Gastrocnemius medialis (tissue), 4 donors: Measurements from ENCODE around the gene USP6NL.

Source experiments
- POLR2A ChIP-seq, 2 donors: fragments of 450-650 bp; IDR thresholded peaks; one replicate each; pipeline ENCODE4 v1.6.1; 2017; ENCODE audit warnings: antibody characterized with exemption in 2 of 2, mild to moderate bottlenecking in 2 of 2, moderate library complexity in 2 of 2
- TF ChIP-seq, protein P1 (sequence below), 5 experiments: fragments of 450-650 bp in 3 of 5; fragments of 200-600 bp in 2 of 5; sonication (generic) in 2 of 5; IDR thresholded peaks in 4 of 5; conservative IDR thresholded peaks in 1 of 5; 1 replicate in 4 of 5; 2 replicates in 1 of 5; pipeline ENCODE4 v1.5.1; 2016 to 2019; ENCODE audit warnings: antibody characterized with exemption in 5 of 5, mild to moderate bottlenecking in 3 of 5, moderate library complexity in 3 of 5

DNA sequence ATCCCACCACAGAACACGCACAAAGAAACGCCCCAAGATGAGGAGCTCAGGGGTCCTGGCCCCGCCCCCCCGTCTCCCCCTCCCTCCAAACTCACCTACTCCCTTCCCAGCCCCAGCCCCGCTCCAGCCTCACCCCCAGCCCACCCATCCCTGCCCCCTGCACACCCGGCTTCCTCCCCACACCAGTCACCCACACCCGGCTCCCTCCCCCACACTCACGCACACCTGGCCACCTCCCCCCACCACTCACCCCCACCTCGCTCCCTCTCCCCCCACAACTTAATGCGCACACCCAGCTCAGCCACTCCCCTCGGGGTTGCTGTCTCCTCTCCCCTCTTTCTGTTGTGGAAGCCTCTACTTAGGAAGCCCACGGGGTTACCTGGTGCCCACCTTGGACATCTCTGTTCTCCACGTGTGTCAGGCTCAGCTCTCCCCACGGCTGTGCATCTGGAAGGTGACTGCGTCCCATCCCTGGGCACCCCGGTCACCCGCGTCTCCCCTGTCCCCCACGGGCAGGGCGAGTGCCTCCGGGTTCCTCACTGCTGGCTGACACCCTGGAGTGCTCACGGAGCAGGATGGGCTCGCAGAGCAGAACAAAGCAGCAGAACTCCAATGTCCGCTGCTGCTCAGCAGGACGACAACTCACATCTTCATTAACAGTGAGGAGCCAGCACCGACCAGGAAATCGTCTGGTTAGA lies 166.8 kb downstream of the USP6NL start:
- TF ChIP-seq, protein P1, sequence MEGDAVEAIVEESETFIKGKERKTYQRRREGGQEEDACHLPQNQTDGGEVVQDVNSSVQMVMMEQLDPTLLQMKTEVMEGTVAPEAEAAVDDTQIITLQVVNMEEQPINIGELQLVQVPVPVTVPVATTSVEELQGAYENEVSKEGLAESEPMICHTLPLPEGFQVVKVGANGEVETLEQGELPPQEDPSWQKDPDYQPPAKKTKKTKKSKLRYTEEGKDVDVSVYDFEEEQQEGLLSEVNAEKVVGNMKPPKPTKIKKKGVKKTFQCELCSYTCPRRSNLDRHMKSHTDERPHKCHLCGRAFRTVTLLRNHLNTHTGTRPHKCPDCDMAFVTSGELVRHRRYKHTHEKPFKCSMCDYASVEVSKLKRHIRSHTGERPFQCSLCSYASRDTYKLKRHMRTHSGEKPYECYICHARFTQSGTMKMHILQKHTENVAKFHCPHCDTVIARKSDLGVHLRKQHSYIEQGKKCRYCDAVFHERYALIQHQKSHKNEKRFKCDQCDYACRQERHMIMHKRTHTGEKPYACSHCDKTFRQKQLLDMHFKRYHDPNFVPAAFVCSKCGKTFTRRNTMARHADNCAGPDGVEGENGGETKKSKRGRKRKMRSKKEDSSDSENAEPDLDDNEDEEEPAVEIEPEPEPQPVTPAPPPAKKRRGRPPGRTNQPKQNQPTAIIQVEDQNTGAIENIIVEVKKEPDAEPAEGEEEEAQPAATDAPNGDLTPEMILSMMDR (IDR thresholded peaks at IDR 0.05 in 4 of 5, conservative IDR thresholded peaks at IDR 0.05 in 1 of 5): no peak
- no peak for TF ChIP-seq POLR2A (IDR thresholded peaks at IDR 0.05)
